H9 (cell line): ENCODE results near the gene MNAT1. TPM values are rescaled to one million over a fixed set of nuclear protein-coding genes. Genes with fewer than 3 reads are reported as not detected.
"Not testable (repeated sequence)": the region's sequence is repeated elsewhere in the genome, so short reads cannot be mapped to it uniquely, and the experiment has no call there.

ENCODE experiments used
- DNase-seq: peaks from one replicate; pipeline ENCODE4 v3.0.0-alpha.2; 2017
- H2AFZ ChIP-seq: one replicate; pipeline ENCODE4 v1.6.1; 2013; ENCODE audit warnings: mild to moderate bottlenecking, low read length, control low read depth, moderate library complexity
- H2AK5ac ChIP-seq: 2 replicates; pipeline ENCODE4 v1.6.1; 2013; ENCODE audit warnings: low read length, control low read depth, mixed read lengths; ENCODE audit not compliant: insufficient read length
- H2BK120ac ChIP-seq: one replicate; pipeline ENCODE4 v1.6.1; 2013; ENCODE audit warnings: low read depth, mild to moderate bottlenecking, low read length, control low read depth, inconsistent platforms; ENCODE audit not compliant: poor library complexity, severe bottlenecking
- H2BK12ac ChIP-seq: 2 replicates; pipeline ENCODE4 v1.6.1; 2013; ENCODE audit warnings: low read length, control low read depth, mixed read lengths, low read depth; ENCODE audit not compliant: insufficient read length
- H2BK15ac ChIP-seq: 2 replicates; pipeline ENCODE4 v1.6.1; 2013; ENCODE audit warnings: low read depth, low read length, control low read depth
- H2BK20ac ChIP-seq: one replicate; pipeline ENCODE4 v1.6.1; 2013; ENCODE audit warnings: low read depth, mild to moderate bottlenecking, low read length, control low read depth, inconsistent platforms; ENCODE audit not compliant: poor library complexity, severe bottlenecking
- H2BK5ac ChIP-seq: 2 replicates; pipeline ENCODE4 v1.6.1; 2013; ENCODE audit warnings: low read length, control low read depth, mixed read lengths; ENCODE audit not compliant: insufficient read length
- H3K14ac ChIP-seq: 2 replicates; pipeline ENCODE4 v1.6.1; 2013; ENCODE audit warnings: low read length, control low read depth; ENCODE audit not compliant: insufficient read depth
- H3K18ac ChIP-seq: 2 replicates; pipeline ENCODE4 v1.6.1; 2013; ENCODE audit warnings: low read depth, mild to moderate bottlenecking, mixed read lengths, low read length, control low read depth; ENCODE audit not compliant: insufficient read length
- H3K23ac ChIP-seq: 2 replicates; pipeline ENCODE4 v1.6.1; 2013; ENCODE audit warnings: low read length, control low read depth, mixed read lengths, low read depth; ENCODE audit not compliant: insufficient read length
- H3K23me2 ChIP-seq: 2 replicates; pipeline ENCODE4 v1.6.1; 2013; ENCODE audit warnings: low read depth, mild to moderate bottlenecking, mixed read lengths, low read length, control low read depth; ENCODE audit not compliant: insufficient read length, poor library complexity, severe bottlenecking
- H3K27ac ChIP-seq: 2 replicates; pipeline ENCODE4 v1.5.1; 2013; ENCODE audit warnings: low read length, control low read depth, mixed read lengths, low read depth; ENCODE audit not compliant: insufficient read length
- H3K27me3 ChIP-seq: 2 replicates; pipeline ENCODE4 v1.6.1; 2013; ENCODE audit warnings: low read length, control low read depth, inconsistent platforms; ENCODE audit not compliant: insufficient read depth
- H3K4ac ChIP-seq: 2 replicates; pipeline ENCODE4 v1.6.1; 2013; ENCODE audit warnings: low read depth, mild to moderate bottlenecking, control low read depth, inconsistent platforms, low read length, moderate library complexity
- H3K4me1 ChIP-seq: 2 replicates; pipeline ENCODE4 v1.6.1; 2013; ENCODE audit warnings: low read length, control low read depth, inconsistent platforms; ENCODE audit not compliant: insufficient read depth
- H3K4me2 ChIP-seq: 2 replicates; pipeline ENCODE4 v1.6.1; 2013; ENCODE audit warnings: low read length, control low read depth, mixed read lengths; ENCODE audit not compliant: insufficient read length, insufficient read depth
- H3K56ac ChIP-seq: 2 replicates; pipeline ENCODE4 v1.6.1; 2013; ENCODE audit warnings: low read depth, mild to moderate bottlenecking, mixed read lengths, low read length, control low read depth; ENCODE audit not compliant: insufficient read length
- H3K79me1 ChIP-seq: 2 replicates; pipeline ENCODE4 v1.6.1; 2013; ENCODE audit warnings: low read depth, mild to moderate bottlenecking, moderate library complexity, low read length, control low read depth, inconsistent platforms; ENCODE audit not compliant: insufficient read depth, poor library complexity, severe bottlenecking
- H3K79me2 ChIP-seq: 2 replicates; pipeline ENCODE4 v1.6.1; 2013; ENCODE audit warnings: low read length, control low read depth, inconsistent platforms; ENCODE audit not compliant: insufficient read depth
- H3K9ac ChIP-seq: 2 replicates; pipeline ENCODE4 v1.6.1; 2013; ENCODE audit warnings: low read length, control low read depth, mixed read lengths; ENCODE audit not compliant: insufficient read length; ENCODE audit errors: extremely low read depth
- H3K9me3 ChIP-seq: one replicate; pipeline ENCODE4 v1.6.1; 2013; ENCODE audit warnings: low read depth, low read length, inconsistent platforms; ENCODE audit not compliant: control insufficient read depth
- H3T11ph ChIP-seq: one replicate; pipeline ENCODE4 v1.6.1; 2013; ENCODE audit warnings: mild to moderate bottlenecking, low read length, control low read depth, inconsistent platforms
- H4K20me1 ChIP-seq: one replicate; pipeline ENCODE4 v1.6.1; 2013; ENCODE audit not compliant: control insufficient read depth, insufficient read length, insufficient read depth
- H4K5ac ChIP-seq: 2 replicates; pipeline ENCODE4 v1.6.1; 2013; ENCODE audit warnings: low read depth, mild to moderate bottlenecking, mixed read lengths, low read length, control low read depth; ENCODE audit not compliant: insufficient read length
- H4K8ac ChIP-seq: replicated peaks from 2 replicates; pipeline ENCODE4 v1.6.1; 2013; ENCODE audit warnings: low read length, control low read depth, mixed read lengths, low read depth; ENCODE audit not compliant: insufficient read length
- H4K91ac ChIP-seq: 2 replicates; pipeline ENCODE4 v1.6.1; 2013; ENCODE audit warnings: low read depth, mild to moderate bottlenecking, moderate library complexity, mixed read lengths, low read length, control low read depth; ENCODE audit not compliant: insufficient read length
- H3K27ac Mint-ChIP-seq, 3 experiments: 2 replicates in 2 of 3; 3 replicates in 1 of 3; pipeline ENCODE4 v1.8.0; 2020 to 2021; ENCODE audit warnings: mixed read lengths in 3 of 3, mild to moderate bottlenecking in 1 of 3, moderate library complexity in 1 of 3
- H3K27me3 Mint-ChIP-seq: 2 replicates; pipeline ENCODE4 v1.8.0; 2021; ENCODE audit warnings: low read depth, mild to moderate bottlenecking, moderate library complexity, mixed read lengths
- H3K36me3 Mint-ChIP-seq, 3 experiments: 2 replicates in 2 of 3; 3 replicates in 1 of 3; pipeline ENCODE4 v1.8.0; 2020 to 2021; ENCODE audit warnings: low read depth in 3 of 3, mixed read lengths in 3 of 3; ENCODE audit not compliant: insufficient read depth in 1 of 3
- H3K4me1 Mint-ChIP-seq, 2 experiments: 2 replicates each; pipeline ENCODE4 v1.8.0; 2020; ENCODE audit warnings: mixed read lengths in 2 of 2
- H3K4me3 Mint-ChIP-seq, 2 experiments: 2 replicates in 1 of 2; 3 replicates in 1 of 2; pipeline ENCODE4 v1.8.0; 2020 to 2021; ENCODE audit warnings: mild to moderate bottlenecking in 2 of 2, mixed read lengths in 2 of 2, moderate library complexity in 1 of 2
- H3K9me3 Mint-ChIP-seq, 2 experiments: 2 replicates in 1 of 2; 3 replicates in 1 of 2; pipeline ENCODE4 v1.8.0; 2020; ENCODE audit warnings: mild to moderate bottlenecking in 2 of 2, mixed read lengths in 2 of 2, moderate library complexity in 1 of 2
- WGBS: extraction: QIAGEN DNeasy Blood & Tissue Kit; methylation state at CpG from one replicate; pipeline ENCODE4 v1.1.7; 2013; ENCODE audit warnings: missing lambda C conversion rate, low lambda C conversion rate, mixed read lengths; ENCODE audit not compliant: insufficient read length; ENCODE audit errors: extremely low coverage; 5-methylcytosine and 5-hydroxymethylcytosine counted together
- total RNA-seq: library from RNA; stranded (reverse); gene quantifications from 2 replicates; pipeline ENCODE4 v1.2.1, GENCODE V29; 2021
- TF ChIP-seq, protein P1 (sequence below): fragments of 200-600 bp; sonication (generic); conservative IDR thresholded peaks from 3 replicates; pipeline ENCODE4 v1.8.0; 2021; ENCODE audit warnings: antibody characterized with exemption, mild to moderate bottlenecking

Gene MNAT1
- total RNA-seq, 1 experiment from 2014 or later, result 43.1 TPM

DNA sequence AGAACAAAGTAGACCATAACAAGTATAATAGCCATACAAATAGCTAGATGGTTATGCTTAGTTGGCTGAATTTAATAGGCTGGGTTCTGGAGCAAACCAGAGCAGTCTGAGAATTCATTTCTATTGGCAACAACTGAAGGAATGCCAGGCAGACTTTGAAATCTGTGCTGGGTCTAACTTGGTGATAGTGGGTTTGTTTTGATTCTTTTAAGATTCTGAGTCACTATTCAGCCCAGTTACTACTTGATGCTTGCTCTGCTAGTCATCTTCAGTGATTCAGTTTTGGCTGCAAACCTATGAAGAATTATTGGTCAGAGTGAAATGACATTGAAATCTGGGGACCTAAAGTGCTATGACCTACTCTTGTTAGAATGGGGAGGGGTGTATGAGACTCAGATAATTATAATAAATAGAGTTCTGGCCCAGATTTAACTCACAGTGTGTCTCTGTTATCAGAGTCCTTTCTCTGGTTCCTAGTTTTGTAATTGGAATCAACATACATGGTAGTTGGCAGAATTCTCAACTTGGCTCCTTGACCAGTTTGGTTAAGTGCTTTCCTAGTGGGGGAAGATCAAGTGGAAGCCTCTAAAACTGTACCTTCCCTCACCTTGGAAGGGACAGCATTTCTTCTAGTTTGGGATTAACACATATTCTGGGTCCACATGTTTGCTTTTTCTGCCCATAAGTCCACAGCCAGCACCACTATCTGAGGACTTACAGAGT lies 43.5 kb downstream of the MNAT1 start:
- Histone ChIP-seq H2AK5ac (no peak overlapping the region), H4K20me1 (no peaks in the 10 kb centered on the region), H3K14ac (no peak overlapping the region), H3K4ac (no peak overlapping the region), H3K27ac (no peak overlapping the region), H3K4me2 (no peak overlapping the region), H2BK12ac (no peak overlapping the region), H4K8ac (no peak overlapping the region), H2AFZ (no peak overlapping the region), H3K23me2 (no peaks in the 10 kb centered on the region), H2BK5ac (no peak overlapping the region), H3K18ac (no peak overlapping the region), H3K27me3 (no peaks in the 10 kb centered on the region), H3K9me3 (no peaks in the 10 kb centered on the region), H3K4me1 (peaks cover 4% of the 10 kb centered on the region; the same call in 1 of the 2 replicates), H3T11ph (no peak overlapping the region), H4K5ac (no peak overlapping the region), H2BK15ac (no peak overlapping the region), H2BK20ac (no peak overlapping the region), H3K23ac (no peak overlapping the region), H3K9ac (no peak overlapping the region), H2BK120ac (no peak overlapping the region), H3K79me2 (peaks cover 8% of the 10 kb centered on the region; the same call in 1 of the 2 replicates), H3K79me1 (no peaks in the 10 kb centered on the region), H4K91ac (no peak overlapping the region), H3K56ac (no peak overlapping the region)
- TF ChIP-seq, protein P1, sequence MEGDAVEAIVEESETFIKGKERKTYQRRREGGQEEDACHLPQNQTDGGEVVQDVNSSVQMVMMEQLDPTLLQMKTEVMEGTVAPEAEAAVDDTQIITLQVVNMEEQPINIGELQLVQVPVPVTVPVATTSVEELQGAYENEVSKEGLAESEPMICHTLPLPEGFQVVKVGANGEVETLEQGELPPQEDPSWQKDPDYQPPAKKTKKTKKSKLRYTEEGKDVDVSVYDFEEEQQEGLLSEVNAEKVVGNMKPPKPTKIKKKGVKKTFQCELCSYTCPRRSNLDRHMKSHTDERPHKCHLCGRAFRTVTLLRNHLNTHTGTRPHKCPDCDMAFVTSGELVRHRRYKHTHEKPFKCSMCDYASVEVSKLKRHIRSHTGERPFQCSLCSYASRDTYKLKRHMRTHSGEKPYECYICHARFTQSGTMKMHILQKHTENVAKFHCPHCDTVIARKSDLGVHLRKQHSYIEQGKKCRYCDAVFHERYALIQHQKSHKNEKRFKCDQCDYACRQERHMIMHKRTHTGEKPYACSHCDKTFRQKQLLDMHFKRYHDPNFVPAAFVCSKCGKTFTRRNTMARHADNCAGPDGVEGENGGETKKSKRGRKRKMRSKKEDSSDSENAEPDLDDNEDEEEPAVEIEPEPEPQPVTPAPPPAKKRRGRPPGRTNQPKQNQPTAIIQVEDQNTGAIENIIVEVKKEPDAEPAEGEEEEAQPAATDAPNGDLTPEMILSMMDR, result no peak
- peaks cover 7 to 12% of the 10 kb centered on the region in 2 experiments; a peak in 3 of 4 replicates for H3K4me1 Mint-ChIP-seq
- DNase-seq, result no peak
- no peak overlapping the region for H3K4me3 Mint-ChIP-seq
- no peaks in the 10 kb centered on the region for H3K36me3 Mint-ChIP-seq
- H3K9me3 Mint-ChIP-seq, result no peaks in the 10 kb centered on the region
- no peaks in the 10 kb centered on the region for H3K27me3 Mint-ChIP-seq
- H3K27ac Mint-ChIP-seq, result no peak overlapping the region

DNA sequence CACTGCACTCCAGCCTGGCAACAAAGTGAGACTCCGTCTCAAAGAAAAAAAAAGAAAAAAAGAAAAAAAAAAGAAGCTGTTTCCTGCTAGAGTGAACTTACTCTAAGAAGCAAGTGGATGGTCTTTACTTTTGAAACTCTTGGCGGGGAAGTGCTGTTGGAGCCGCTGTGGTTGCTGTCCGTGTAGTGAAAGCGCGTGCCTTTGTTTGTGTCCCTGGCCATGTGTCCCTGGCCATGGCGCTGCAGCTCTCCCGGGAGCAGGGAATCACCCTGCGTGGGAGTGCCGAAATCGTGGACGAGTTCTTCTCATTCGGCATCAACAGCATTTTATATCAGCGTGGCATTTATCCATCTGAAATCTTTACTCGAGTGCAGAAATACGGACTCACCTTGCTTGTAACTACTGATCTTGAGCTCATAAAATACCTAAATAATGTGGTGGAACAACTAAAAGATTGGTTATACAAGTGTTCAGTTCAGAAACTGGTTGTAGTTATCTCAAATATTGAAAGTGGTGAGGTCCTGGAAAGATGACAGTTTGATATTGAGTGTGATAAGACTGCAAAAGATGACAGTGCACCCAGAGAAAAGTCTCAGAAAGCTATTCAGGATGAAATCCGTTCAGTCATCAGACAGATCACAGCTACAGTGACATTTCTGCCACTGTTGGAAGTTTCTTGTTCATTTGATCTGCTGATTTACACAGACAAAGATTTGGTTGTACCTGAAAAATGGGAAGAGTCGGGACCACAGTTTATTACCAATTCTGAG lies 45.4 kb downstream of the MNAT1 start:
- H2BK15ac ChIP-seq, H3K79me1 ChIP-seq, H3K27ac ChIP-seq, H2BK120ac ChIP-seq, DNase-seq, H3K36me3 Mint-ChIP-seq, H2AK5ac ChIP-seq, H2BK5ac ChIP-seq, H3K27me3 ChIP-seq, H3K4ac ChIP-seq, H3K23ac ChIP-seq, H3K56ac ChIP-seq, H3K4me2 ChIP-seq, H3K4me1 Mint-ChIP-seq, H3K79me2 ChIP-seq, H3K23me2 ChIP-seq, H2BK12ac ChIP-seq, H3T11ph ChIP-seq, H3K9me3 Mint-ChIP-seq, H2BK20ac ChIP-seq, H3K4me1 ChIP-seq, H3K9ac ChIP-seq, H4K91ac ChIP-seq, H3K9me3 ChIP-seq, H3K14ac ChIP-seq, H4K20me1 ChIP-seq, H4K8ac ChIP-seq, H4K5ac ChIP-seq, H3K4me3 Mint-ChIP-seq, H3K27me3 Mint-ChIP-seq, H3K18ac ChIP-seq, H2AFZ ChIP-seq: not testable (repeated sequence)
- peak overlapping the region in 2 of 3 experiments; percentile 18 to 93; a peak in 3 of 7 replicates for H3K27ac Mint-ChIP-seq
- no CpG with 5 or more reads among the region's 18 CpGs for WGBS
